Measurements from ENCODE around the gene DYNAP. TPM values are rescaled to one million over a fixed set of nuclear protein-coding genes. Genes with fewer than 3 reads are reported as not detected.

DYNAP gene
- total RNA-seq, 4 donors from 2014 or later = not detected

GRCh38 chr18:54616220-54616848, 25.3 kb downstream of the DYNAP start:
- Histone ChIP-seq H3K27ac (replicated peaks in 1 of 4) (no peak overlapping the region), H3K4me3 (no peak overlapping the region), H3K9me3 (peaks cover 0 to 5% (median 0%) of the 10 kb centered on the region in 4 donors), H3K4me1 (no peaks in the 10 kb centered on the region), H3K36me3 (no peaks in the 10 kb centered on the region), H3K27me3 (no peaks in the 10 kb centered on the region)
- intact Hi-C loops (cut with DNase I) = no loop called here
- 79% methylated on average over 3 of the region's 3 CpGs for WGBS
- no peak for DNase-seq (ENCODE audit: extremely low spot score)
- TF ChIP-seq CTCF (IDR thresholded peaks at IDR 0.05) = no peak
- no peak for TF ChIP-seq EP300 (IDR thresholded peaks at IDR 0.05)
- TF ChIP-seq POLR2AphosphoS5 (IDR thresholded peaks at IDR 0.05) = no peak
- no peak for TF ChIP-seq POLR2A (IDR thresholded peaks at IDR 0.05; ENCODE audit: low read depth)

GRCh38 chr18:54622084-54622483, 31.0 kb downstream of the DYNAP start:
- Histone ChIP-seq H3K36me3 (no peaks in the 10 kb centered on the region), H3K27ac (replicated peaks in 1 of 4) (no peak overlapping the region), H3K27me3 (no peaks in the 10 kb centered on the region), H3K4me1 (no peaks in the 10 kb centered on the region), H3K4me3 (no peak overlapping the region), H3K9me3 (peaks cover 0 to 8% (median under 1%) of the 10 kb centered on the region in 4 donors)
- no peak for DNase-seq (ENCODE audit: extremely low spot score)
- TF ChIP-seq POLR2AphosphoS5 (IDR thresholded peaks at IDR 0.05) (no peak), EP300 (IDR thresholded peaks at IDR 0.05) (no peak), POLR2A (IDR thresholded peaks at IDR 0.05; ENCODE audit: low read depth) (no peak), CTCF (IDR thresholded peaks at IDR 0.05) (no peak)
- intact Hi-C loops (cut with DNase I) = no loop called here

GRCh38 chr18:54626779-54627178, 35.7 kb downstream of the DYNAP start:
- H3K27ac ChIP-seq (replicated peaks in 1 of 4) = no peak overlapping the region
- H3K4me1 ChIP-seq = no peaks in the 10 kb centered on the region
- intact Hi-C loops (cut with DNase I) = no loop called here
- WGBS = 71% methylated on average over 1 of the region's 1 CpG
- no peak overlapping the region for H3K4me3 ChIP-seq
- peaks cover 0 to 7% (median 2%) of the 10 kb centered on the region in 4 donors for H3K9me3 ChIP-seq
- DNase-seq (ENCODE audit: extremely low spot score) = no peak
- H3K27me3 ChIP-seq = no peaks in the 10 kb centered on the region
- TF ChIP-seq CTCF (IDR thresholded peaks at IDR 0.05) (no peak), EP300 (IDR thresholded peaks at IDR 0.05) (no peak), POLR2A (IDR thresholded peaks at IDR 0.05; ENCODE audit: low read depth) (no peak), POLR2AphosphoS5 (IDR thresholded peaks at IDR 0.05) (no peak)
- H3K36me3 ChIP-seq = no peaks in the 10 kb centered on the region

- no peaks in the 10 kb centered on the region for H3K4me1 ChIP-seq
- H3K36me3 ChIP-seq = no peaks in the 10 kb centered on the region
- H3K27ac ChIP-seq (replicated peaks in 1 of 4) = no peak overlapping the region
- TF ChIP-seq POLR2A (IDR thresholded peaks at IDR 0.05; ENCODE audit: low read depth) = no peak
- TF ChIP-seq EP300 (IDR thresholded peaks at IDR 0.05) = no peak
- TF ChIP-seq POLR2AphosphoS5 (IDR thresholded peaks at IDR 0.05) = no peak
- TF ChIP-seq CTCF (IDR thresholded peaks at IDR 0.05) = no peak
- no peak for DNase-seq (ENCODE audit: extremely low spot score)
- H3K4me3 ChIP-seq = no peak overlapping the region
- H3K9me3 ChIP-seq = peaks cover 0 to 7% (median 2%) of the 10 kb centered on the region in 4 donors
- intact Hi-C loops (cut with DNase I) = no loop called here
- H3K27me3 ChIP-seq = no peaks in the 10 kb centered on the region
These were observed 39.9 kb downstream of the DYNAP start for GRCh38 chr18:54630963-54631362.

GRCh38 chr18:54636217-54636616, 45.2 kb downstream of the DYNAP start:
- WGBS = 89% methylated on average over 4 of the region's 4 CpGs
- TF ChIP-seq POLR2A (IDR thresholded peaks at IDR 0.05; ENCODE audit: low read depth) = no peak
- no peak for TF ChIP-seq CTCF (IDR thresholded peaks at IDR 0.05)
- no peak for TF ChIP-seq POLR2AphosphoS5 (IDR thresholded peaks at IDR 0.05)

More at GRCh38 chr18:54636217-54636616, 45.2 kb downstream of the DYNAP start:
- Histone ChIP-seq H3K9me3 (no peaks in the 10 kb centered on the region), H3K4me1 (no peaks in the 10 kb centered on the region), H3K36me3 (no peaks in the 10 kb centered on the region), H3K27me3 (peaks cover 0 to 3% (median 0%) of the 10 kb centered on the region in 4 donors), H3K4me3 (no peak overlapping the region), H3K27ac (replicated peaks in 1 of 4) (no peak overlapping the region)
- intact Hi-C loops (cut with DNase I) = no loop called here
- no peak for DNase-seq (ENCODE audit: extremely low spot score)
